GM19324 (cell line): ENCODE results near the gene METTL25B.
"Not testable (repeated sequence)": the region's sequence is repeated elsewhere in the genome, so short reads cannot be mapped to it uniquely, and the experiment has no call there.

Source experiments
- ATAC-seq: cut with Tn5 transposase; IDR thresholded peaks from one replicate; pipeline ENCODE4 v1.9.1; 2021; ENCODE audit warnings: mild to moderate bottlenecking, moderate library complexity; ENCODE audit not compliant: unreplicated experiment, low FRiP score

Gene METTL25B

DNA sequence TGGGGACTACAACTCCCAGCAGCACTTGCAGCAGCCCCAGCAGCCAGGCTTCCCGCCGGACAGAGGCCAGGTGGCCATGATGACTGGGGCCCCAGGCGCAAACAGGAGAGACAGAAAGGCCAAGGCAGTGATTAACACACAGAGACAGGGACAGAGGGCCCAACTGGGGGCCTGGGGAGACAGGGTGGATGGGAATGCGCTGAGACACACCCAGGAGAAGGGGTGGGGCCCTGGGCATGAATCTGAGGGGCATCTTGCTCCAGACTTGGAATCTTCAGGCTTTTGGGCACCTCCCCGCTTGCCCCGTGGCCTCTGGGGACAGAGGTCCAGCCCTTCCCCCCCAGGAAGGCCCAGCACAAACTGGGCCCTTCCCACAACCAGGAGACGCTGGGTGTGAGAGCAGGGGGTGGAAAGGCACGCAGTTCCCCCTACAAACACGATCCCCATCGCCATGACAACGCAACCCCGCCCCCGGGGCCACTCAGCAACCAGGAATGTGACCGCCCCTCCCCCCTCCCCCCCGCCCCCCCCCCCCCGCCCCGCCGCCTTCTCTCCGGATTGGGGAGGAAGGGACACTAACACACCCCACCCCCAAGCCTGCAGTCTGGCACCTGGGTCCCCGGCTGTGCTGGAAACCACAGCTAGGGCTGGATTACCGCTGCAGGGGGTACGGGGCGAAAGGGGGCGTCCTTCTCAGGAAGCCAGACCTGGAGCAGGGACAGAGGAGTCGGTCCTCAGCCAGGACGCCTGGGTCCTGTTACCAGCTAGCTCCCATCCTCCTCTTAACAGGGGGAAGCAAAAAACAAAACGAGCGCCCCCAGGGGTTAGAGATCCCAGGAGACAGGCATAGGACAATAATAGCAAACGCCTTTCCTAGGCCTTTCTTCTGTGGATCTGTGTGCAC is 18.7 kb downstream of the METTL25B start:
- no peak for ATAC-seq

- no peak for ATAC-seq
Measured at GRCh38 chr1:156747742-156748669, 19.7 kb downstream of the METTL25B start.

DNA sequence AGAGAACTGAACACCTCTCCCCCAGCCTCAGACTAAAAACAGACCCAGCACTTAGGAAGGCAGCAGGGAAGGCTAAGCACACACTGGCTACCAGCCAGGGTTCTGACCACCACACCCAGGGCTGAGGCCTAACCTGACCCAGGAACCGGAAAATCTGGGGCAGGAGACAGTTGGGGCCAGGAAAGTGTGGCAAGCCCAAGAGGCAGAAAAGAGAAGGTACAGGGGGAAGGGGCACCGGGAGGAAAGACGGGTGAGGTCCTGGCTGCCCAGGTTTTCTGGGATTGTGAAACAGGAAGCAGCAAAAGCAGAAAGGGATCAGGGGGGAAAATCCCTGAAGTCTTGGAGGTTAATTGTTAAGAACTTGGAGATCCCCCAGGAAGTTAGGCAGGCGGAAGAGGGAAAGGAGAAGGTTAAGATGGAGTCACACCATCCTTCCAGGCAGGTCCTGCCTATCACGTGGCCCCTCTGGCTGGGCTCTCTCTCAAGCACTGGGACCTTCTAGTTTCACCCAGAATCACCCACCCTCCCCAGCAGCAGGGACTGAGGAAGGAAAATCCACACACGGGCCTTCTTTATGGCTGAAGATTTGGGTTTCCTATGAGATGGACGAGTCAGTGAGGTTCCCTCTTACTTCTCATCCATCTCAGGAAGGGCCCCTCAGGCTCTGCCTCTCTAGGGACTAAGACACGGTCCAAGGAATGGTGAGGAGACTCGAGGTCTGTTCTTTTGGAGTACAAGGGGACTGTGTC is 20.6 kb downstream of the METTL25B start:
- ATAC-seq = no peak

DNA sequence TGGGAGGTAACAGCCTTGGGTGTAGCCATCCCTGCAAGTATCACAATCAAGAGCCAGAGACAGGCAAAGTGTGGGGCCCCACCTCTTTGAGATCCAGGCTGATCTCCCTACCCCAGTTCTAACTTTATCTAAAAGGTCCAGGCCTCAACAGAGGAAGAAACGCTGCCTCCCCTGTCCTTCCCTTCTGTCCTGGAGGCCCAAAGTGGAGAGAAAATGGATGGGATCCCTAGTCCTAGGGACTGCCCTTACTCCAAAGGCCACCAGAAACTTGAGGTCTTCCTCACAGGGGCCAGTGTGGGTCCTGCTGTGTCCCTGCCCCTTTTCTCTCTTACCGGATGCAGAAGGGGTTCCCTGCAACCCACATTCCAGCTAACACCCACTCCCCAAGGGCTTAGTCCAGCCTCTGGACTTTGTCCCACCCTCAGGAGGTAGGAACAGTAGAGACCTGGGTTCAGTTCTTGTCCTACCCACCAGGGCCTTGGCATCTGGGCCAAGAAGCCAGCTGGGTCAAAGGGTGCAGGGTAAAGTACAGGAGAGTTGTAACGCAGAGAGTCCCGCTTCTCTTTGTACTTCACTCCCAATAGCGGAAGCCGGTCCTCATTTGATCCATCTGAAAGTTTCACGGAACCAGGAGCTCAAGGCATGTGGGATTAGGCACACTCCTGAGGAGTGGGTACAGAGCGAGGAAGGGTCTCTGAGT is 21.3 kb downstream of the METTL25B start:
- no peak for ATAC-seq

GRCh38 chr1:156750191-156750672 is 22.0 kb downstream of the METTL25B start:
- ATAC-seq = no peak

GRCh38 chr1:156750711-156751450 is 22.6 kb downstream of the METTL25B start:
- ATAC-seq = no peak

- ATAC-seq = peak; percentile 16
Measured at GRCh38 chr1:156751451-156751756, 23.1 kb downstream of the METTL25B start, which contains the start of gene HDGF. HDGF (minus strand) TSS chr1:156751675; CDS start chr1:156751429, 246 bp downstream.

DNA sequence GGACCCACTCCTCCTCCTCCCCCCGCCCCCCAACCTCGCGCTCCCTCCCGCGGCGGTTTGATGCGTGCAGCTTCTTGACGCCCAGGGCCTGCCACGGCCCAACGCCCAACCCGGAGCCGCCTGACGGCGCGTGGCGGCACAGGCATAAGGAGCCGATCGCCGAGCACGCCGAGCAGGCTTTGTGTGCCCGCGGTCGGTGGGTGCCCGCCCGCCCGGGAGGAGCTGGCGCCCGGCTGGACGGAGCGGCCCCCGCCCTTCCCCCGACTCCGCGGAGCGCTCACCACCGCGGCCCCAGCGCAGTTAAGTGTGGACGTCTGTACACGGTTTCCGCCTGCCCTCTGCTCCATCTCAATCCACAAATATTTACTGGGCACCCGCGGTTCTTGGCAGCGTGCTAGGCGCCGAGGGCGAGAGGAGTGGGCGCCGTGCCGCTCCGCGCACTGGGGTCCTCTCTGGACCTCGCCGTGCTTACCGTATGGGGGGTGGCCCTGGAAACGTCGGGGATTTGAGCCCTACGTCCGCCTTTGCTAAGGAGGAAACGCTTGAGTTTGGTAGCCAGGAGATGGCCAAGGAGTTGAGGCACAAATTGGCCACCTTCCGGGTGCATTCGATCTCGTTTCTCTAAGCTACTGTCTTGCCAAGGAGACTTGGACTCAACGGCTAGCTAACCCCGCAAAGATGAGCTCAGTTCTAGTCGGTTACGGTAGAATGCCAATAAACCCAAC is 23.6 kb downstream of the METTL25B start:
- peak; percentile 81 for ATAC-seq

- ATAC-seq = no peak
Measured at GRCh38 chr1:156752843-156753482, 24.7 kb downstream of the METTL25B start.

DNA sequence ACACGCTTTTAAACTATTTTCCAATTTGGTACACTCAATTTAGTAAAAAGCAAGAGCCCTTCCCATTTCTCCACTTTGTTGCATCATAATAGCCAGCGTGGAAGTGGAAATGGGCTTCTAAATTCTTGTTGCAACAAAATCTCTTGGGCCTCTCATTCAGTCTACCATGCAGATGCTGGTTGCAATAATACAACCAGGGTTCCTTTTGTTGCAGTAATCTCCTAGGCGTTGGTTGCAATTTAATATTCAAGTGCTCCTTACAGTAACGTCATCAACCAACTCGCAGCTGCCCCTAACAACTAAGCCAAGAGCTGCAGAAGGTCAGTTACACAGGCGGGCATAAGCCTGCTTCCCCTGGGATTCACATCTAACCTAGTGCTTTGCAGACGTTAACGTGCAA is 25.9 kb downstream of the METTL25B start:
- no peak for ATAC-seq

DNA sequence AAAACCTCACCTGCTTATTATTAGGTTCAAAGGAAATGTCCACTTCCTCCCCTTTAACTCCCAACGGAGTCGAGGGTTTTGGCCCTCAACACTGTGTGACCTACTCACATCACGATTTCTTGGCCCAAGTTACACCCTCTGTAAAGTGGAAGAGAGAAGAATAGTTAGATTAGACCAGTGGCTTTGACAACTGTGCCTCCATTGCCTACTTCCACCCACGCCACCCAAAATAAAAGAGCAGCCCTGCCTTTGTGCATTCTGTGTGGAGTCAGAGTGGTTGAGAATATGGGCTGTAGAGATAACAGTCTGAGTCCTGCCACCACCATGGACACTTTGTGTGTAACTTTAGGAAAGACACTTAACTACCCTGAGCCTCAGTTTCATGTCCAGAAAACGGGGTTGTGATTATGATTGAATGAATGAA is 27.3 kb downstream of the METTL25B start:
- ATAC-seq = no peak

- no peak for ATAC-seq
Measured at GRCh38 chr1:156756355-156756754, 28.1 kb downstream of the METTL25B start.

- not testable (repeated sequence) for ATAC-seq
Measured at GRCh38 chr1:156757572-156758253, 29.4 kb downstream of the METTL25B start.

DNA sequence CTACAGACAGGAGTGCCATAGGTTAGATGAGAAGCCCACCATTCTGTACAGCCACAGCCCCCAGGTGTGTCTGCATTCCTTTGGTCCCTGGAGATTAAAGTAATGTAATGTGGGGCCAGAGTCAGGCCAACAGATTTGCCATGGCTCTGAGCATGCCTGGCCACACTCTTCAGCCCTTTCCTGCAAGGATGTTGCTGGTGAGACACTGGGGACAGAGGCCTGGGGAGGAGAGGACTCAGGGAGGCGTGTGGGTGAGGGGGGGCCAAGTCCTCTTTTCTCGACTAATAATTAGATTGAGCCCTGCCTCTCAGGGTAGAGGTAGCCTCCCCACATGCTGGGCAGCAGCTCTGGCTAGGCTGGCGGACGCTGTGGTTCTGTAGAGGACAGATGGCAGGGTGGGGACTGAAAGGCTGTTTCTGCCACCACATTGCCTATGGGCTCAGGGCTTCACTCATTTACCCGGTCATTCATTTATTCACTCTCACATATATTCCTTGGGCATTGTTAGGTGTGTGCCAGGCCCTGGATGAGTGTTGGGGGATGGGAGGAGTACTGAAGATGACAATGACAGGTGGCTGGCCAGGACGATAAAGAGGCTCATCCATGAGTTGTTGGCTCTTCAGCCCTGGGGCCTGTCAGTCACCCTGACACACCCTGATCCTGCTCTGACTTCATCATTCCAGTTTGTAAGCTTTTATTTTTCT is 32.0 kb downstream of the METTL25B start:
- no peak for ATAC-seq

DNA sequence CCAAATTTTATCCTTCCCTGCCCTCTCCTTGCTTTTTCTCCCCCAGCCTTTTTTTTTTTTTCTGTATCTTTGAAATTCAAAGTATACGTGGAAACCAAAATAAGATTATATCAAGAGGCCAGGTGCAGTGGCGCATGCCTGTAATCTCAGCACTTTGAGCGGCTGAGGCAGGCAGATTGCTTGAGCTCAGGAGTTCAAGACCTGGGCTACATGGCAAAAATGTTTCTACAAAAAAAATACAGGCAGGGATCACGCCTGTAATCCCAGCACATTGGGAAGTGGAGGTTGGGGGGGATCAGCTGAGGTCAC is 32.5 kb downstream of the METTL25B start:
- ATAC-seq = no peak

GRCh38 chr1:156765136-156765535 is 36.9 kb downstream of the METTL25B start:
- ATAC-seq = not testable (repeated sequence)

- no peak for ATAC-seq
Measured at GRCh38 chr1:156765666-156766065, 37.4 kb downstream of the METTL25B start.
